Spinal cord (tissue), 10 donors: ENCODE results near the gene WDR55. TPM values are rescaled to one million over a fixed set of nuclear protein-coding genes. Genes with fewer than 3 reads are reported as not detected.
"Not testable (repeated sequence)": the region's sequence is repeated elsewhere in the genome, so short reads cannot be mapped to it uniquely, and the experiment has no call there.

Experiments used
- DNase-seq, 6 donors: peaks; one replicate each; pipeline versions ENCODE4 v3.0.0 to v3.0.0-alpha.2; 2013 to 2015; ENCODE audit warnings: low spot score in 6 of 6, low read depth in 4 of 6
- H3K27ac ChIP-seq: one replicate; pipeline ENCODE4 v1.5.1; 2013; ENCODE audit warnings: low read depth, low read length, control low read depth
- H3K27me3 ChIP-seq: one replicate; pipeline ENCODE4 v1.6.1; 2013; ENCODE audit warnings: low read length; ENCODE audit not compliant: control insufficient read depth, insufficient read depth
- H3K36me3 ChIP-seq: one replicate; pipeline ENCODE4 v1.6.1; 2013; ENCODE audit warnings: low read length; ENCODE audit not compliant: control insufficient read depth, insufficient read depth
- H3K4me1 ChIP-seq: one replicate; pipeline ENCODE4 v1.6.1; 2013; ENCODE audit warnings: low read length; ENCODE audit not compliant: control insufficient read depth, insufficient read depth
- H3K4me3 ChIP-seq: one replicate; pipeline ENCODE4 v1.5.1; 2013; ENCODE audit warnings: low read depth, low read length, control low read depth
- H3K9me3 ChIP-seq: one replicate; pipeline ENCODE4 v1.6.1; 2013; ENCODE audit warnings: low read length; ENCODE audit not compliant: control insufficient read depth, insufficient read depth
- WGBS: methylation state at CpG from one replicate; pipeline ENCODE4 v1.1.5; 2013; ENCODE audit warnings: missing lambda C conversion rate; ENCODE audit not compliant: insufficient coverage; 5-methylcytosine and 5-hydroxymethylcytosine counted together
- polyA plus RNA-seq, 2 donors: library from polyadenylated mRNA; unstranded; fragments of 120-200 nt; gene quantifications; one replicate each; pipeline ENCODE4 v1.2.1, GENCODE V29; 2013; ENCODE audit not compliant: insufficient read length in 2 of 2
- total RNA-seq, 2 donors: library from RNA; depleted of rRNA in 1 of 2; stranded (reverse); fragments of 120-200 nt in 1 of 2; fragments of >200 nt in 1 of 2; gene quantifications; one replicate each; pipeline versions ENCODE4 v1.2.3 to v1.2.4, GENCODE V29; 2013 to 2014
- donor health status: healthy.

Gene WDR55
- total and polyA plus RNA-seq, 4 donors: 9.4 to 22.1 (median 13.8) TPM

DNA sequence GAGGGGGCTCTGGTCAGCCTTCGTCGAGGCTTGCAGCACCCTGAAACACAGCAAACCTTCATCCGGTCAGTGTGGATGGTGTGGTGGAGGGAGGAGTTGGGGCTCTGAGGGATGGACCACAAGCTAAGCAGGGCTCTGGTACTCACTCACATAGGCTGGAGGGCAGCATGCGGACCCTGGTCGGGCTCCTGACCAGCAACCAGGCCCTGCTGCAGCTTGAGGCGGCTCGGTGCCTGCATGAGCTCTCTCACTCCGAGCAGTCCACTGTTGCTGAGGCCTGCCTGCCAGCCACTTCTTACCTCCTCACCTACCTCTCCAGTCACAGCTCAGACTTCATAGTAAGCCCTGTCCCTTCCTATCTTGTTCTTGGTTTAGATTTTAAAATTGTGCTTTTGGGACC, 23.0 kb upstream of the WDR55 start:
- no peak for DNase-seq
- H3K27me3 ChIP-seq: no peaks in the 10 kb centered on the region
- no peak overlapping the region for H3K27ac ChIP-seq
- H3K4me1 ChIP-seq: peaks cover 18% of the 10 kb centered on the region
- no peaks in the 10 kb centered on the region for H3K9me3 ChIP-seq
- H3K36me3 ChIP-seq: peaks cover 38% of the 10 kb centered on the region
- WGBS: 81% methylated on average over 7 of the region's 8 CpGs
- no peak overlapping the region for H3K4me3 ChIP-seq

DNA sequence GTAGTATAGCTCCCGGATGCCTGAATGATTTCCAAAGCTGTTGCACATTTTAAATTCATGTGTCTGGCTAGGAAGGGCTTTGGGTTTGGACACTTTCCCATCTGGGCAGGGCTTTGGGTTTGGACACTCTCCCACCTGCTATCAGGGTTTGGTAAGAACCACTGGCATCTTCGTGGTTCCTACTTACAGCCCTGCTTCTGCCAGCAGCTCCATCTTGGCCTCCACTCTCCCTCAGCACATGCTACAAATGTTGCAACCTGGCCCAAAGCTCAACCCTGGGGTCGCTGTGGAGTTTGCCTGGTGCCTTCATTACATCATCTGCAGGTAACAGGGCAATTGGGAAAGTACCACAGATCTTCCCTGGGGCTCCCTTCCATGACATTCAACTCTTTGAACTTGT, 22.0 kb upstream of the WDR55 start:
- H3K4me3 ChIP-seq: no peak overlapping the region
- no peaks in the 10 kb centered on the region for H3K27me3 ChIP-seq
- H3K4me1 ChIP-seq: peaks cover 18% of the 10 kb centered on the region
- WGBS: 93% methylated on average over 3 of the region's 3 CpGs
- H3K27ac ChIP-seq: no peak overlapping the region
- H3K9me3 ChIP-seq: no peaks in the 10 kb centered on the region
- DNase-seq: no peak
- H3K36me3 ChIP-seq: peaks cover 38% of the 10 kb centered on the region

DNA sequence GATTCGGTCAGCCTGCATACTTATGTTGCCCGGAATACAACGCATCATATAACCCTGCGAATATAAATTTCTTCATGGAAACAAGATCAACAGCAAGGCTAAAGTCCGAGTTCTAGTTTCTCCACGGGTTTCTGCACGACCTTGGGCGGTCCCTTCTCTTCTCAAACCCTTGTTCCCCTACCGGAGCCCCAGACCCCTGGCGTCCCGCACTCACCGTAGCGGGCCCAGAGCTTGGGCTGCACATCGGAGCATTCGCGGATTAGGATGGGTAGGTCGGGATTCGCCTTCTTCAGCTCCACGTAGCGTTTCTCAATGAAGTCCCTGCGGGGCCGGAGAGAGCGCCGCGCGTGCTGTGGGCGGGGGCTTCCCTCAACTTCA, 17.7 kb upstream of the WDR55 start:
- Histone ChIP-seq H3K4me1 (peaks cover 10% of the 10 kb centered on the region), H3K36me3 (peaks cover 56% of the 10 kb centered on the region), H3K27ac (peak overlapping the region; percentile 84), H3K27me3 (no peaks in the 10 kb centered on the region), H3K9me3 (no peaks in the 10 kb centered on the region), H3K4me3 (peak overlapping the region; percentile 81)
- WGBS: under 1% methylated on average over 27 of the region's 27 CpGs
- peak in 1 of 6 donors; percentile 9 for DNase-seq

DNA sequence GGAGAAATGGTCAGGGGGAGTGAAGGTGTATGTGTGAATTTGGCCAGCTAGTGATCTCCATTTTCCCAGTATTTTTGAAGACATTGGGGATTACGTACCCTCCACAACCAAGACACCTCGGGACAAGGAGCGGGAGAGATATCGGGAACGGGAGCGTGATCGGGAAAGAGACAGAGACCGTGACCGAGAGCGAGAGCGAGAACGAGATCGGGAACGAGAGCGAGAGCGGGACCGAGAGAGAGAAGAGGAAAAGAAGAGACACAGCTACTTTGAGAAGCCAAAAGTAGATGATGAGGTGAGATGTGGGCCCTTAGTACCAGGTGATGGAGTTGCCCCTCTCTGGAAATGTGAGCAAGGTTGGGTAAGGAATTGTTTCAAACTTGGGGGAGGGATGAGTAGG, 5.8 kb upstream of the WDR55 start:
- no peaks in the 10 kb centered on the region for H3K27me3 ChIP-seq
- WGBS: 98% methylated on average over 17 of the region's 17 CpGs
- no peak for DNase-seq
- peaks cover 55% of the 10 kb centered on the region for H3K36me3 ChIP-seq
- no peak overlapping the region for H3K27ac ChIP-seq
- no peaks in the 10 kb centered on the region for H3K9me3 ChIP-seq
- H3K4me3 ChIP-seq: no peak overlapping the region
- H3K4me1 ChIP-seq: peaks cover 5% of the 10 kb centered on the region

DNA sequence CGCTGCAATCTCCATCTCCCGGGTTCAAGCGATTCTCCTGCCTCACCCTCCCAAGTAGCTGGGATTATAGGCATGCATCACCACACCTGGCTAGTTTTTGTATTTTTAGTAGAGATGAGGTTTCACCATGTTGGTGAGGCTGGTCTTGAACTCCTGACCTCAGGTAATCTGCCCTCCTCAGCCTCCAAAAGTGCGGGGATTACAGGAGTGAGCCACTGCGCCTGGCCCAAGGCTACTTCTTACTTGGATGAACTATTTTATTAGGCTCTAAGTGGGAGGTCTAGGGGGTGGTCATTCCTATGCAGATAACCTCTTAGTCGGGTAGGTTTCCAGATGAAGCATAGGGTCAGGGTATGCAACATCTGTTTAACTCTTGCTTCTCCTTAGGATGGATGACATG, 4.3 kb upstream of the WDR55 start:
- not testable (repeated sequence) for H3K4me3 ChIP-seq, H3K9me3 ChIP-seq, H3K27me3 ChIP-seq, DNase-seq, H3K27ac ChIP-seq
- 90% methylated on average over 3 of the region's 6 CpGs for WGBS
- H3K36me3 ChIP-seq: peaks cover 49% of the 10 kb centered on the region
- peaks cover 13% of the 10 kb centered on the region for H3K4me1 ChIP-seq

DNA sequence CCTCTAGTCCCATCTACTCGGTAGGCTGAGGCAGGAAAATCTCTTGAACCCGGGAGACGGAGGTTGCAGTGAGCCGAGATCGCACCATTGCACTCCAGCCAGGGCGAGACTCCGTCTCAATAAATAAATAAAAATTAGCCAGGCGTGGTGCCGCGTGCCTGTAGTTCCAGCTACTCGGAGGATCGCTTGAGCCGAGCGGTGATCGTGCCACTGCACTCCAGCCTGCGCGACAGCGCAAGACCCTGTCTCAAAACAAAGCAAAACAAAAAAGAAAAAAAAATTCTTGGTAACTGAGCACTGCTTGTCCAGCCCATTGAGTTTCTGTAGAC, 710 bp upstream of the WDR55 start:
- Histone ChIP-seq H3K9me3 (no peaks in the 10 kb centered on the region), H3K36me3 (peaks cover 30% of the 10 kb centered on the region), H3K4me1 (peaks cover 20% of the 10 kb centered on the region), H3K27me3 (no peaks in the 10 kb centered on the region), H3K27ac (peak overlapping the region; percentile 90), H3K4me3 (peak overlapping the region; percentile 92)
- WGBS: 7% methylated on average over 17 of the region's 18 CpGs
- no peak for DNase-seq

DNA sequence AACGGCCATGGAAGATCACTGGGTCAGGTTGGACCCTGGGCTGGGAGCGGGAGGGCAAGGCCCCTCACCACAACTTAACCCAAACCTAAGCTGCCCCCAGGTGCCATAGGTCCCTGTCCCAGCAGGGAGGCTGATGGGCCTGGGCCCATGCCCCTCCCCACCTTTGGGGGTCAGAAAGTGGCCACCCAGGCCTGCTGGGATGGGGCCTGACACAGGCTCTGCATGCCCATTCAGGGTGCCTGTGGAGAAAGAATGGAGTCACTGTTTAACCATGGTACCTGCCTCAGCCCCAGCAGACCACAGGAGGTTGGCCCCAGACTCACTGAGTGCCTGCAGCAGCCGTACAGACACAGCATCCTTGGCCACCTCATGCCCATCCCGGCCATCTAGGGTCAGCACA, 6.3 kb downstream of the WDR55 start:
- H3K36me3 ChIP-seq: peaks cover 69% of the 10 kb centered on the region
- not testable (repeated sequence) for H3K9me3 ChIP-seq, H3K4me3 ChIP-seq, H3K27ac ChIP-seq, DNase-seq, H3K27me3 ChIP-seq, H3K4me1 ChIP-seq
- no CpG with 5 or more reads among the region's 4 CpGs for WGBS

DNA sequence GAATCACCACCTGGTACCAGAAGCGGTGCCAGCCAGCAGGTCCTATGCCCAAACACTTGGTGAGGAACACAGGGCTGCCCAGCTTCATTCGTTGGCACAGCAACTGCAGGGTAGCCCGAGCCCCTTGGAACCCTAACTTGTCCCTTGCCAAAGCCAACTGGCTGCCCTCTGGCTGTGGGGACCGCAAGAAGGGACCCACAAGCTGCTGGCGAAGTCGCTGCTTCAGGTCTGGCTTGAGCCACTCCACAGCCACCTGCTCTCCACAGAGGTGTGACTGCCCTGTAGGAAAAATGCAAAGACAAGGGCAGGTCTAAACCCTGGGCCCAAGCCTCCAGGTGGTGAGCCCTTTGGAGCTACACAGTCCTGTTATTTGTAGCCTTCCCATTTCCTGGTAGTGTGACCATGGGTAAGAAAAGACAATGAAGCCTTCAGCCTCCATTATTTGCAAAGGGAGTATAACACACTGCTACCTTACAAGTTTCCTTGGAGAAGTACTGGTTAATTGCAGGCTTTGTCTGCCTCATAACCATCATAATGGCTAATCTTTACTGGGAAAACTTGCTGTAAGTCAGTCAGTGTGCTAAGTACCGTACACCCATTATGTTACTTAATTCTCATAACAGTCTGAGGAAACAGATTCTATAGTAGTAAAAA, 6.9 kb downstream of the WDR55 start:
- Histone ChIP-seq H3K4me1 (no peaks in the 10 kb centered on the region), H3K4me3 (no peak overlapping the region), H3K36me3 (peaks cover 75% of the 10 kb centered on the region), H3K27me3 (no peaks in the 10 kb centered on the region), H3K27ac (no peak overlapping the region), H3K9me3 (no peaks in the 10 kb centered on the region)
- DNase-seq: peak in 1 of 6 donors; percentile 12
- WGBS: 97% methylated on average over 5 of the region's 7 CpGs

DNA sequence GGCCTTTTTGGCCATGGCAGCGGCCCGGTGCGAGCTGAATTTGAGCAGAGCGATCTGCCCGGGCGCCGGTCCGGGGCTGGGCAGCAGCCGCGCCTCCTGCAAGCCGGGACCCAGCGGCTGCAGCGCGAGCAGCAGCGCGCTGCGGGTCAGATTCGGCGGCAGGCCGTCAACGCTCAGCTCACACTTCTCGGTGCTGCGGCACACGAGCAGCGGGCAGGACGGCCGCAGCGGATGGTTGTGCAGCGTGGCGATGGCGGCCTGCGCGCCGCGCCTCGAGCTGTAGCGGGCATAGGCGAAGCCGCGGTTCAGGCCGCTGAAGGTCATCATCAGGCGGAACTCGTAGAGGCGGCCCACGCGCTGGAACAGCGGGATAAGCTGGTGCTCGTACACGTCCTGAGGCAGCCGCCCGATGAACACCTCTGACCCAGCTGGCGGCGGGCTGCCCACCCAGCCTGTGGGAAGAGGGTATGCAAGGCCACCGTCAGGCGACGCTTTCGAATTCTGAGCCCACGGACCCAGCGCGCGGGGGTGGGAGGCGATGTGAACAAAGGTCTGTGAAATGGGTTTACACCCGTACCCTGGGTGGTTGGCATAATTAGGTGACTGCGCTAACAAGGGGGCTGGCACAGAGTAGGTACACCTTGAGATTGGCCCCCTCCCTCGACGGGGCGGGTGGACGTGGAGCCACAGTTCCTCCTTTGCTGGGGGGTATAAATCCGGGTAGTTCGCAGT, 7.9 kb downstream of the WDR55 start:
- no peak overlapping the region for H3K4me3 ChIP-seq
- WGBS: 28% methylated on average over 67 of the region's 70 CpGs
- H3K27me3 ChIP-seq: no peaks in the 10 kb centered on the region
- DNase-seq: peak in 2 of 6 donors; percentile 11 to 16
- no peak overlapping the region for H3K27ac ChIP-seq
- no peaks in the 10 kb centered on the region for H3K4me1 ChIP-seq
- no peaks in the 10 kb centered on the region for H3K9me3 ChIP-seq
- H3K36me3 ChIP-seq: peaks cover 85% of the 10 kb centered on the region
